GM23338 (cell line): ENCODE measurements around the gene AIG1. TPM values are rescaled to one million over a fixed set of nuclear protein-coding genes. Genes with fewer than 3 reads are reported as not detected.
A peak's percentile ranks its signal among the peaks of the same experiment; 100 is the strongest.

Experiments
- ATAC-seq: fragments of 200-7000 bp; cut with Tn5 transposase; 3 replicates; pipeline ENCODE4 v1.9.1; 2020
- DNase-seq: peaks from one replicate; pipeline ENCODE4 v3.0.0-alpha.2; 2015; ENCODE audit warnings: low spot score
- H2AFZ ChIP-seq: fragments of 200-600 bp; sonication (generic); 2 replicates; pipeline ENCODE4 v1.8.0; 2016; ENCODE audit warnings: antibody characterized with exemption, mild to moderate bottlenecking, moderate library complexity
- H3F3A ChIP-seq: fragments of 200-600 bp; sonication (generic); replicated peaks from 2 replicates; pipeline ENCODE4 v1.8.0; 2017; ENCODE audit warnings: antibody characterized with exemption, mixed run types, low read depth
- H3K27ac ChIP-seq: fragments of 200-600 bp; sonication (generic); 2 replicates; pipeline ENCODE4 v1.6.1; 2016; ENCODE audit warnings: low read depth
- H3K27me3 ChIP-seq: fragments of 200-600 bp; sonication (generic); 2 replicates; pipeline ENCODE4 v1.8.0; 2016; ENCODE audit warnings: mild to moderate bottlenecking, mixed run types, moderate library complexity; ENCODE audit not compliant: insufficient read depth
- H3K36me3 ChIP-seq: fragments of 200-600 bp; sonication (generic); 2 replicates; pipeline ENCODE4 v1.8.0; 2016; ENCODE audit warnings: mild to moderate bottlenecking; ENCODE audit not compliant: insufficient read depth
- H3K4me1 ChIP-seq: fragments of 200-600 bp; sonication (generic); 2 replicates; pipeline ENCODE4 v1.8.0; 2016; ENCODE audit warnings: mild to moderate bottlenecking, moderate library complexity; ENCODE audit not compliant: insufficient read depth
- H3K4me2 ChIP-seq: fragments of 200-600 bp; sonication (generic); 2 replicates; pipeline ENCODE4 v1.7.1; 2017; ENCODE audit warnings: mixed run types
- H3K4me3 ChIP-seq: fragments of 200-600 bp; sonication (generic); 2 replicates; pipeline ENCODE4 v1.6.1; 2016; ENCODE audit warnings: mixed run types
- H3K79me2 ChIP-seq: fragments of 200-600 bp; sonication (generic); replicated peaks from 2 replicates; pipeline ENCODE4 v1.8.0; 2017; ENCODE audit warnings: mild to moderate bottlenecking; ENCODE audit not compliant: insufficient read depth
- H3K9me2 ChIP-seq: fragments of 200-600 bp; sonication (generic); 2 replicates; pipeline ENCODE4 v1.8.0; 2017; ENCODE audit not compliant: insufficient read depth
- H4K20me1 ChIP-seq: fragments of 200-600 bp; sonication (generic); replicated peaks from 2 replicates; pipeline ENCODE4 v1.8.0; 2017; ENCODE audit warnings: mild to moderate bottlenecking; ENCODE audit not compliant: insufficient read depth
- H3K27ac Mint-ChIP-seq: 2 replicates; pipeline ENCODE4 v1.8.0; 2020; ENCODE audit warnings: inconsistent platforms, mild to moderate bottlenecking, moderate library complexity, mixed read lengths
- H3K27me3 Mint-ChIP-seq: 3 replicates; pipeline ENCODE4 v1.8.0; 2022; ENCODE audit warnings: low read depth, mild to moderate bottlenecking, moderate library complexity, mixed read lengths, inconsistent platforms; ENCODE audit not compliant: insufficient read depth, poor library complexity
- H3K36me3 Mint-ChIP-seq: 3 replicates; pipeline ENCODE4 v1.8.0; 2021; ENCODE audit warnings: low read depth, mild to moderate bottlenecking, inconsistent platforms, moderate library complexity, mixed read lengths
- H3K4me1 Mint-ChIP-seq: 3 replicates; pipeline ENCODE4 v1.8.0; 2020; ENCODE audit warnings: mild to moderate bottlenecking, inconsistent platforms, mixed read lengths
- H3K4me3 Mint-ChIP-seq: 3 replicates; pipeline ENCODE4 v1.8.0; 2021; ENCODE audit warnings: moderate library complexity, mild to moderate bottlenecking, inconsistent platforms, mixed read lengths
- H3K9me3 Mint-ChIP-seq: 3 replicates; pipeline ENCODE4 v1.8.0; 2020; ENCODE audit warnings: moderate library complexity, mild to moderate bottlenecking, inconsistent platforms, mixed read lengths
- CREB1 ChIP-seq: fragments of 250-450 bp; sonication (Bioruptor Pico); IDR thresholded peaks from 2 replicates; pipeline ENCODE4 v1.5.0; 2020; ENCODE audit warnings: low read depth, mild to moderate bottlenecking, moderate library complexity
- EZH2 ChIP-seq: fragments of 200-600 bp; sonication (generic); IDR thresholded peaks from one replicate; pipeline ENCODE4 v1.8.0; 2017; ENCODE audit warnings: antibody characterized with exemption, mild to moderate bottlenecking, low read depth; ENCODE audit not compliant: unreplicated experiment
- EZH2phosphoT487 ChIP-seq: fragments of 200-600 bp; sonication (generic); IDR thresholded peaks from one replicate; pipeline ENCODE4 v1.8.1; 2018; ENCODE audit warnings: antibody characterized with exemption; ENCODE audit not compliant: unreplicated experiment
- JUNB ChIP-seq: IDR thresholded peaks from one replicate; pipeline ENCODE4 v1.6.1; 2016; ENCODE audit warnings: antibody characterized with exemption; ENCODE audit not compliant: unreplicated experiment
- NANOG ChIP-seq: IDR thresholded peaks from 2 replicates; pipeline ENCODE4 v1.6.1; 2016; ENCODE audit warnings: antibody characterized with exemption, borderline replicate concordance
- POLR2AphosphoS5 ChIP-seq: IDR thresholded peaks from 2 replicates; pipeline ENCODE4 v1.6.1; 2016; ENCODE audit warnings: antibody characterized with exemption, low read depth
- STAT1 ChIP-seq: IDR thresholded peaks from one replicate; pipeline ENCODE4 v1.6.1; 2016; ENCODE audit warnings: antibody characterized with exemption; ENCODE audit not compliant: unreplicated experiment
- ZNF114 ChIP-seq: fragments of 250-450 bp; sonication (Bioruptor Pico); IDR thresholded peaks from 2 replicates; pipeline ENCODE4 v1.5.0; 2020; ENCODE audit warnings: mild to moderate bottlenecking, moderate library complexity
- ZNF331 ChIP-seq: fragments of 250-450 bp; sonication (Bioruptor Pico); IDR thresholded peaks from 2 replicates; pipeline ENCODE4 v1.5.0; 2020; ENCODE audit warnings: low read depth, mild to moderate bottlenecking, moderate library complexity
- ZNF462 ChIP-seq: fragments of 250-450 bp; sonication (Bioruptor Pico); IDR thresholded peaks from 2 replicates; pipeline ENCODE4 v1.5.0; 2020; ENCODE audit warnings: mild to moderate bottlenecking, moderate library complexity
- polyA plus RNA-seq: library from polyadenylated mRNA; unstranded; fragments of >200 nt; fragmentation: Nextera tagmentation; extraction: Ambion mirVana; gene quantifications from 2 replicates; pipeline ENCODE4 v1.2.1, GENCODE V29; 2016
- total RNA-seq: library from RNA; depleted of rRNA; stranded (reverse); fragments of >200 nt; shearing (Covaris generic); gene quantifications from 2 replicates; pipeline ENCODE4 v1.2.3, GENCODE V29; 2014
- TF ChIP-seq, protein P1 (sequence below): IDR thresholded peaks from 2 replicates; pipeline ENCODE4 v1.6.1; 2016; ENCODE audit warnings: antibody characterized with exemption
- TF ChIP-seq, protein P2 (sequence below), 2 experiments: fragments of 200-600 bp in 1 of 2; sonication (generic) in 1 of 2; conservative IDR thresholded peaks; 2 replicates each; pipeline versions ENCODE4 v1.5.1 to v1.6.1; 2016 to 2017; ENCODE audit warnings: antibody characterized with exemption in 2 of 2, low read depth in 2 of 2, mild to moderate bottlenecking in 2 of 2, moderate library complexity in 1 of 2

The AIG1 gene
- total and polyA plus RNA-seq, 2 experiments from 2014 or later = 65.2 to 88.4 TPM

- Mint-ChIP-seq H3K9me3 (no peaks in the 10 kb centered on the region), H3K27ac (no peak overlapping the region), H3K36me3 (no peaks in the 10 kb centered on the region), H3K27me3 (no peaks in the 10 kb centered on the region), H3K4me3 (no peak overlapping the region), H3K4me1 (peaks cover 10% of the 10 kb centered on the region)
- peaks cover under 1% of the 10 kb centered on the region; the same call in 1 of the 2 replicates for H3K9me2 ChIP-seq
- H4K20me1 ChIP-seq = no peaks in the 10 kb centered on the region
- ATAC-seq = no peak
- H2AFZ ChIP-seq = no peak overlapping the region
- no peaks in the 10 kb centered on the region for H3K27me3 ChIP-seq
- no peak for DNase-seq
- no peak overlapping the region for H3K4me3 ChIP-seq
- no peaks in the 10 kb centered on the region for H3F3A ChIP-seq
- no peak overlapping the region for H3K27ac ChIP-seq
- H3K4me1 ChIP-seq = peaks cover 11% of the 10 kb centered on the region
- no peaks in the 10 kb centered on the region for H3K36me3 ChIP-seq
- H3K4me2 ChIP-seq = no peak overlapping the region
- TF ChIP-seq EZH2phosphoT487 (no peak), EZH2 (no peak), STAT1 (no peak), ZNF114 (CRISPR knock-in tag) (no peak), NANOG (no peak), ZNF331 (CRISPR knock-in tag) (no peak)
- TF ChIP-seq, protein P1, sequence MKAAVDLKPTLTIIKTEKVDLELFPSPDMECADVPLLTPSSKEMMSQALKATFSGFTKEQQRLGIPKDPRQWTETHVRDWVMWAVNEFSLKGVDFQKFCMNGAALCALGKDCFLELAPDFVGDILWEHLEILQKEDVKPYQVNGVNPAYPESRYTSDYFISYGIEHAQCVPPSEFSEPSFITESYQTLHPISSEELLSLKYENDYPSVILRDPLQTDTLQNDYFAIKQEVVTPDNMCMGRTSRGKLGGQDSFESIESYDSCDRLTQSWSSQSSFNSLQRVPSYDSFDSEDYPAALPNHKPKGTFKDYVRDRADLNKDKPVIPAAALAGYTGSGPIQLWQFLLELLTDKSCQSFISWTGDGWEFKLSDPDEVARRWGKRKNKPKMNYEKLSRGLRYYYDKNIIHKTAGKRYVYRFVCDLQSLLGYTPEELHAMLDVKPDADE = no peak
- H3K79me2 ChIP-seq = no peaks in the 10 kb centered on the region
Observed at GRCh38 chr6:143229400-143229799, 168.7 kb downstream of the AIG1 start.

GRCh38 chr6:143232849-143233248, 172.2 kb downstream of the AIG1 start:
- DNase-seq (peak; percentile 68), ATAC-seq (peak; percentile 86)
- H3K27me3 ChIP-seq = no peaks in the 10 kb centered on the region
- H3F3A ChIP-seq = no peaks in the 10 kb centered on the region
- H3K4me1 ChIP-seq = peaks cover 11% of the 10 kb centered on the region
- H3K4me3 Mint-ChIP-seq = no peak overlapping the region
- no peak overlapping the region for H3K4me3 ChIP-seq
- H3K9me3 Mint-ChIP-seq = no peaks in the 10 kb centered on the region
- no peaks in the 10 kb centered on the region for H3K9me2 ChIP-seq
- H3K27ac Mint-ChIP-seq = peak overlapping the region; percentile 78; the same call in 1 of the 2 replicates
- H3K4me1 Mint-ChIP-seq = peaks cover 16% of the 10 kb centered on the region
- H3K4me2 ChIP-seq = no peak overlapping the region
- H3K36me3 ChIP-seq = no peaks in the 10 kb centered on the region
- TF ChIP-seq JUNB (no peak), NANOG (no peak), ZNF462 (CRISPR knock-in tag) (no peak), CREB1 (CRISPR knock-in tag) (no peak), POLR2AphosphoS5 (no peak)
- TF ChIP-seq, protein P2, sequence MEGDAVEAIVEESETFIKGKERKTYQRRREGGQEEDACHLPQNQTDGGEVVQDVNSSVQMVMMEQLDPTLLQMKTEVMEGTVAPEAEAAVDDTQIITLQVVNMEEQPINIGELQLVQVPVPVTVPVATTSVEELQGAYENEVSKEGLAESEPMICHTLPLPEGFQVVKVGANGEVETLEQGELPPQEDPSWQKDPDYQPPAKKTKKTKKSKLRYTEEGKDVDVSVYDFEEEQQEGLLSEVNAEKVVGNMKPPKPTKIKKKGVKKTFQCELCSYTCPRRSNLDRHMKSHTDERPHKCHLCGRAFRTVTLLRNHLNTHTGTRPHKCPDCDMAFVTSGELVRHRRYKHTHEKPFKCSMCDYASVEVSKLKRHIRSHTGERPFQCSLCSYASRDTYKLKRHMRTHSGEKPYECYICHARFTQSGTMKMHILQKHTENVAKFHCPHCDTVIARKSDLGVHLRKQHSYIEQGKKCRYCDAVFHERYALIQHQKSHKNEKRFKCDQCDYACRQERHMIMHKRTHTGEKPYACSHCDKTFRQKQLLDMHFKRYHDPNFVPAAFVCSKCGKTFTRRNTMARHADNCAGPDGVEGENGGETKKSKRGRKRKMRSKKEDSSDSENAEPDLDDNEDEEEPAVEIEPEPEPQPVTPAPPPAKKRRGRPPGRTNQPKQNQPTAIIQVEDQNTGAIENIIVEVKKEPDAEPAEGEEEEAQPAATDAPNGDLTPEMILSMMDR (conservative IDR thresholded peaks at IDR 0.05; ENCODE audit: low read depth in 2 of 2) = peak; percentile 88 to 91
- no peaks in the 10 kb centered on the region for H3K79me2 ChIP-seq
- H4K20me1 ChIP-seq = no peaks in the 10 kb centered on the region
- no peaks in the 10 kb centered on the region for H3K36me3 Mint-ChIP-seq
- no peak overlapping the region for H3K27ac ChIP-seq
- H2AFZ ChIP-seq = no peak overlapping the region
- peaks cover 2% of the 10 kb centered on the region for H3K27me3 Mint-ChIP-seq
